Central memory CD4-positive, alpha-beta T cell (primary cell): ENCODE measurements around the gene ZNF384.
"Not testable (repeated sequence)": the region's sequence is repeated elsewhere in the genome, so short reads cannot be mapped to it uniquely, and the experiment has no call there.

Experiments used
- DNase-seq: peaks from one replicate; pipeline ENCODE4 v3.0.0; 2022
- total RNA-seq, 3 experiments: gene quantifications; one replicate each; lab custom pipeline; 2026; lab: John Stamatoyannopoulos, UW

Gene ZNF384
- 43.8 to 47.2 (median 46.1) reads per million in 3 experiments for total RNA-seq

- peak; percentile 97 for DNase-seq
These were observed at the start of gene ZNF384 for GRCh38 chr12:6688999-6689882. Gene ZNF384 (minus strand): TSS chr12:6689375. CDS start chr12:6679520, 9,855 bp downstream.

DNA sequence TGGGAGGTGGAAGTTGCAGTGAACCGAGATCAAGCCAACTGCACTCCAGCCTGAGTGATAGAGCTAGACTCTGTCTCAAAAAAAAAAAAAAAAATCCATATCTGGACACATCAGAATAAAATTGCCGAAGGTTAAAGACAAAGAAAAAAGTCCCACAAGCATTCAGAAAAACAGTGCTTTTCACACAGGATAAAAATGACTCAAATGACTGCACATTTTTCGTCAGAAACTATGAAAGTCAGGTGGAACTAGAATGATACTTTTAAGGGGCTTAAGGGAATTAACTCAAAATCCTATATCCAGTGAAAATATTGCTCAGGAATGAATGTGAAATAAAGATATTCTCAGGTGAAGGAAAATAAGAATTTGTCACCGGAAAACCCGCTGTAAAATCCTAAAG is 47.6 kb upstream of the ZNF384 start:
- DNase-seq, result no peak

GRCh38 chr12:6735448-6736191 is 46.4 kb upstream of the ZNF384 start:
- peak; percentile 21 for DNase-seq

DNA sequence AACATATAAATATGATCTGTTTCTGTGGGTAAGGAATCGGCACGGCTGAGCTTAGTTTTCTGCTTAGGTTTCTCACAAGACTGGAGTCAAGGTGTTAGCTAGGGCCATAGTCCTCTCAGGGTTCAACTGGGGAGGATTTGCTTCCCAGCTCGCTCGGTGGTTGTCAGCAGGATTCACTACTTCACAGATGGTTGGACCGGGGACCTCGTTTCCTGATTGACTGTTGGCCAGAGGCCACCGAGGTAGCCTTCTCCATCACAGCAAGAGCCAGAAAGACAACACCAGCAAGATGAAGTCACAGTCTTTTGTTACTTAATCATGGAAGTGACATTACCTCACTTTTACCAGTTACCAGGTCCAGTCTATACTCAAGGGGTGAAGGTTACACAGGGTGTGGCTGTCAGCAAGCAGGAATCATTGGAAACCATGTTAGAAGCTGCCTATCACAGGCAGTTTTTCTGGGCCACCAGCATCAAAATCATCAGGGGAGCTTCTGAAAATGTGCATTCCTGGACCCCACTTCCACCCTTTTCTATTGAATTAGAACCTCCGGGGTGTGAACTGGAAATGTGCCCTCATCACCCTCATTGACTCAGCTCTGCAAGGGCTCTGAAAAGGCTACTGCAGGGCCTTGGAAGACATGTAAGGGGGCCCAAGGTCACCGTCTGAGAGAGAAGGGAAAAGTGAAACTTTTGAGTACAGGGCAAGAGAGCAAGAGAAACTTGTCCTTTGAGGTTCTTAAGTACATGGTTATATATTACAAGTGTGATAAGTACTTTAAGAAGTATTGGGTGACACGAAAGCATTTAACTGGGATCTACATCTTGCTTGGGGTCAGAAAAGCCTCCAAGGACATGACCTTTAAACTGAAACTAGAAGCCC is 45.6 kb upstream of the ZNF384 start:
- no peak for DNase-seq

DNA sequence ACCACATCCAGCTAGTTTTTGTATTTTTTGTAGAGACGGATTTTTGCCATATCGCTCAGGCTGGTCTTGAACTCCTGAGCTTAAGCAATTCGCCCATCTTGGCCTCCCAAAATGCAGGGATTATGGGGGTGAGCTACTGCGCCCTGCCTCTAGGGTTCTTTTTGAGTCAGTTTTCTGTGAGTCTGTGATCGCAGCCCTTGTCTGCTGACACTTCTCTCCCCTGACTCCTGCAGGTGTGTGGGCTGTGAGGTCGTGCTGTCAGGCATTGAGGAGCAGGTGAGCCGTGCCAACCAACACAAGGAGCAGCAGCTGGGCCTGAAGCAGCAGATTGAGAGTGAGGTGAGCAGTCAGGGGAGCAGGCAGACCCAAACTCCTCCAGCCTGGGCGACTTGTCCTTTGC is 41.0 kb upstream of the ZNF384 start:
- no peak for DNase-seq

DNA sequence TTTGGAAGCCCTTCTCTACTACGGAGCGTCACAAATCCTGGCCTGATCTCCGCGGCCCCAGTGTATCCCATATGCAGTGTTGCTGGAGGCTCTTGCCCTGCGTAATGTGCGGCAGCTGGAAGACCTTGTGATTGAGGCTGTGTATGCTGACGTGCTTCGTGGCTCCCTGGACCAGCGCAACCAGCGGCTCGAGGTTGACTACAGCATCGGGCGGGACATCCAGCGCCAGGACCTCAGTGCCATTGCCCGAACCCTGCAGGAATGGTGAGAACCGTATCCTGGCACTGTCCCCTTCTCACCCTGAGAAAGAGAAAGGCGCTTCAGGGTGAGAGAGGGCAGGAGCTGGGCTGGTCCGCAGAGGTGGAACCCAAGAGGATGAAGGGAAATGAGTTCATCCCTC is 40.0 kb upstream of the ZNF384 start:
- DNase-seq, result no peak

DNA sequence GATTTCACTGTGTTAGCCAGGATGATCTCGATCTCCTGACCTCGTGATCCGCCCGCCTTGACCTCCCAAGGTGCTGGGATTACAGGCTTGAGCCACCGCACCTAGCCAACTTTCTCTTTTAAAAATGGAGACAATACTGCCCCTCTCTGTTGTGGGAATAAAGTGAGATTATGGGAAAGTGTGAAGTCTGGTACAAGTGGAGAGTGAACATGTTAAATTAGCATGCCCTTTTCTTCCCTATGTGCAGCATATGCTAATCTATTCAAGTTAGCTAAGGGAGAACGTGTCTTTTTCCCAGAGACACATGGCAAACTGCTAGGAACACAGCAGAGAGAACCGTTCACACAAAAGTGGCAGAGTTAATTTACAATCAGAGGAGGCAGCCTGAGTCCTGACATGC is 36.2 kb upstream of the ZNF384 start:
- DNase-seq, result no peak

DNA sequence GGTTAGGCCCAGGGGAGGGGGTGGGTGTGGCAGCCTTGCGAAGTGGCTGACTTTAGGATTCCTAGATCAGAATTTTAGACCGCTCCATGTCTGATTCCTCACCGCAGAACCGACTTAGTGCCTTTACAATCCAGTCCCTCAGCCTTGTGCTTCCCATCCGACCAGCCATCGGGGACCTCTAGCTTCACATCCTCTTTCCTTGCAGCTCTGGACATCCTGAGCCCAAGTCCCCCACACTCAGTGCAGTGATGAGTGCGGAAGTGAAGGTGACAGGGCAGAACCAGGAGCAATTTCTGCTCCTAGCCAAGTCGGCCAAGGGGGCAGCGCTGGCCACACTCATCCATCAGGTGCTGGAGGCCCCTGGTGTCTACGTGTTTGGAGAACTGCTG is 35.2 kb upstream of the ZNF384 start:
- DNase-seq, result peak; percentile 27

DNA sequence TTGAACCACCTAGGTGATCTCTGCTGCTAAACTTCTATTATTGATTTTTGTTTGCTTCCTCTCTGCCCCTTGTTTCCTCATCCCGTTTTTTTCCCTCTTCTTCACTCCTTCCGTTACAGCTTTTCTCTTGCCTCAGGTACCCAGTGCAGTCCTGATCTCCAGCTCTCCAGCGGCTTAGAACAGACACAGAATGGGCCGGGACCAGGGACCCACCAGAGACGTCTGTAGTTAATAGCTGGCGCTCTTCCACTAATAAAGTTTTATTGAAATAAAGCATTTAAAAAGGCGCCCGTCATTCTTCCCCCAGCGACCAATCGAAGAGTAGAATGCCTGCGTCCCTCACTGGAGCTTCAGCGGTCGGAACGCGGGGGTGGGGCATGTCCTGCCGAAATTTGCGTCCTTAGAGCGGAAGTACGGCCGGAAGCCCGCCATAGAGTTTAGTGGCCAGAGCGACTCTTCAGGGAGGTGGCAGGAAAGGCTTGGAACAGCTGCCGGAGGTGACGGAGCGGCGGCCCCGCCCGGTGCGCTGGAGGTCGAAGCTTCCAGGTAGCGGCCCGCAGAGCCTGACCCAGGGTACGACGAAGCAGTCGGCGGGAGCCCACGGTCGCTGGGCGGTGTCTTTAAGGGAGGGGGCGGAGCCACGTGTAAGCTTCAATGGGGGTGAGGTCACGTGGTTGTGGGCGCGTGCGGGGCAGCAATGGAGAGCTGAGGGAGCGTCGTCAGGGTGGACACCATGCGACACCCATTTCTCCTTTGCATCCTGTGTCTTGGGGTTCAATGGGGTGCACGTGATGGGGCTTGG is 34.6 kb upstream of the ZNF384 start, which contains the start of gene COPS7A:
Gene COPS7A, plus strand, starts transcription at position 440 of the 802 bp plus-strand sequence. CDS start 611 bp downstream, outside the sequence.
- DNase-seq, result peak; percentile 95

DNA sequence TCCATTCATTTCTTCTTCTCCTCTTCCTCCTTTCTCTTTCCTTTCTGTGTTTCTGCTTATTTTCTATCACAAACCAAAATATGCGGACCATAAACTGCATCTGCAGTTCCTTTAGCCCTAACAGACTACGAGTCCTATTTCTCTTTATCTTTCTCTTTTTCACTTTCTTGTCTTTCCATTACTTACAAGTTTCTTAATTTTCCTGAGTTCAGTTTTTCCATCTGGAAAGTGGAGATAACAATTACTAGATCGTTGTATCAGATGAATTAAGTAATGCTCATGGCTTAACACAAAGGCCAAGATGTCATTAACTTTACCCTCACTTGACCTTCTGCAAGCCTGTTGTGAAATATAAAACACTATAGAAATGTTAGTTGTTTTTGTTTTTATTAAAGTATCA is 33.7 kb upstream of the ZNF384 start:
- no peak for DNase-seq

DNA sequence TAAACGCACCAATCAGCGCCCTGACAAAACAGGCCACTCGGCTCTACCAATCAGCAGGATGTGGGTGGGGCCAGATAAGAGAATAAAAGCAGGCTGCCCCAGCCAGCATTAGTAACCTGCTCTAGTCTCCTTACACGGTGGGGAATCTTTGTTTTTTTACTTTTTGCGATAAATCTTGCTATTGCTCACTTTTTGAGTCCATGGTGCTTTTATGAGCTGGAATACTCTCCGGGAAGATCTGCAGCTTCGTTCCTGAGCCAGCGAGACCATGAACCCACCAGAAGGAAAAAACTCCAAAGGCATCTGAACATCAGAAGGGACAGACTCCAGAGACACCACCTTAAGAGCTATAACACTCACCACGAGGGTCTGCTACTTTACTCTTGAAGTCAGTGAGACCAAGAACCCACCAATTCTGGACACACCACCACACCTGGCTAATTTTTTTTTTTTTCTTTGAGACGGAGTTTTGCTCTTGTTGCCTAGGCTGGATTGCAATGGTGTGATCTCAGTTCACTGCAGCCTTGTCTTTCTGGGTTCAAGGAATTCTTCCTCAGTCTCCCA is 27.8 kb upstream of the ZNF384 start:
- DNase-seq, result no peak

- not testable (repeated sequence) for DNase-seq
These were observed 27.1 kb upstream of the ZNF384 start for GRCh38 chr12:6716031-6716873.

GRCh38 chr12:6708960-6709394 is 19.8 kb upstream of the ZNF384 start:
- peak; percentile 50 for DNase-seq

DNA sequence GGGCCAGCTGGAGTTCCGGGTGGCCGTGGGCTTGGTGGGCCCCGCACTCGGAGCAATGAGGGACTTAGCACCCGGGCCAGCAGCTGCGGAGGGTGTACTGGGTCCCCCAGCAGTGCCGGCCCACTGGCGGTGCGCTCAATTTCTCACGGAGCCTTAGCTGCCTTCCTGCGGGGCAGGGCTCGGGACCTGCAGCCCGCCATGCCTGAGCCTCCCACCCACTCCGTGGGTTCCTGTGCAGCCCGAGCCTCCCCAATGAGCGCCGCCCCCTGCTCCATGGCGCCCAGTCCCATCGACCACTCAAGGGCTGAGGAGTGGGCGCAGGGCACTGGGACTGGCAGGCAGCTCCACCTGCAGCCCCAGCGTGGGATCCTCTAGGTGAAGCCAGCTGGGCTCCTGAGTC is 19.2 kb upstream of the ZNF384 start:
- DNase-seq, result not testable (repeated sequence)

DNA sequence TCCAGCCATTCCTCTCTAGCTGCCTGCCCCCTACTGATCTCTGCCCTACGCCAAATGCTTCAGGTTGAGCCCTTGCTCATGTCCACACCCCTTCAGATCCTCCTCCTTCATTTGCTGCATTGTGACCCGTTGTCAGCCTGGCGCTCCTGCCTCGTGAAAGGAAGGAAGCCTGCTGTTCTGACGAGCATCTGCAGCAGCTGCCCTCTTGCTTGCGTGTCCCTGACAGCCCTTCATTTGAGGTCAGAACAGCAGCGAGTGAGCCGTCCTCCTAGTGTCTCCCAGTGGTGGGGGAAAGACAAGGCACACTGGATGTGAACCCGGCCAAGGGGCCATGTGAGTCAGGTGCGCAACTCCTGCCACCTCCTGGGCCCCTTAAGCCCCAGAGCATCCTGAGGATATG is 14.5 kb upstream of the ZNF384 start:
- DNase-seq, result no peak

DNA sequence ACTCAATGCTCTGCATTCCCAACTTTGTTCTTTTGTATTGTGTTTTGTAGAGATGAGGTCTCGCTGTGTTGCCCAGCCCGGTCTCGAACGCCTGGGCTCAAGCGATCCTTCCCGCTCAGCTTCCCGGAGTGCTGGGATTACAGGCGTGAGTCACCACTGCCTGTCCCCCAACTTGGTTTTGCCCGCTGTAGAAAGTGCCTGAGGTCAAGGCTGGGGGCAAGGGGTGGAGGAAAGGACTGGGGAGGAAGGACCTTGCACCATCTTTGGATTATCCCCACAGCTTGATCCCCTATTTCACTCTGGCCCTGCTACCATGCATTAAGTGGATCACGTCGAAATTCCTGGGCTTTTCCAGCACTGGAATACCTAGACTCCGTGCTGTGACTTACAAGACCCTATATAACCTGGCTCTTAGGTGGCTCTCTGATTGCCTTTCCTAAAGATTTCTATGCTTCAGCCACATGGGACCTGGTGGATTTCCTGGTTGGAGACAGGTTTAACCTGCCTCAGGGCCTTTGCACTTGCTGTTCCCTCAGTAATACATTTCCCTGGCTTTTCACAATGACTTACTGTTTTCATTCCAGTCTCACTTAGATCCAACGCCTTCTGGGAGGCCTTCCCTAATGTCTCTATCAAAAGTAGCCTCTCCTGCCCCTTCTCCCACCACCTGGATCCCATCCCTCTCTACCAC is 12.0 kb upstream of the ZNF384 start:
- DNase-seq, result no peak

- DNase-seq, result peak; percentile 55
These were observed 11.5 kb upstream of the ZNF384 start, which contains the start of gene PIANP for GRCh38 chr12:6700646-6701051. Gene PIANP (minus strand): TSS chr12:6700815. CDS start chr12:6698061, 2,754 bp downstream.

- DNase-seq, result no peak
These were observed 10.9 kb upstream of the ZNF384 start for GRCh38 chr12:6699989-6700645.
